WTC11 (cell line): ENCODE data around the gene ABLIM2. TPM values are rescaled to one million over a fixed set of nuclear protein-coding genes. Genes with fewer than 3 reads are reported as not detected.

Experiments
- ATAC-seq: fragments of 200-7000 bp; cut with Tn5 transposase; 2 replicates; pipeline ENCODE4 v1.10.0; 2021; ENCODE audit warnings: mild to moderate bottlenecking, moderate library complexity
- CTCF ChIA-PET: fragments of 300-600 bp; sonication (Branson Sonifier 250); formaldehyde crosslinking; loops from one replicate; lab custom pipeline; 2021; ENCODE audit warnings: antibody characterized with exemption; lab: Charles Lee
- POLR2A ChIA-PET: fragments of 350-600 bp; sonication (Branson Sonifier 250); formaldehyde crosslinking; loops from one replicate; lab custom pipeline; 2021; ENCODE audit warnings: antibody characterized with exemption; lab: Charles Lee
- DNase-seq: peaks from one replicate; pipeline ENCODE4 v3.0.0; 2021; ENCODE audit warnings: low spot score
- H3K27ac Mint-ChIP-seq: 2 replicates; pipeline ENCODE4 v1.8.0; 2021; ENCODE audit warnings: mixed read lengths
- H3K27me3 Mint-ChIP-seq: 2 replicates; pipeline ENCODE4 v1.8.0; 2021; ENCODE audit warnings: low read depth, mild to moderate bottlenecking, moderate library complexity, mixed read lengths
- H3K36me3 Mint-ChIP-seq: 2 replicates; pipeline ENCODE4 v1.8.0; 2021; ENCODE audit warnings: mixed read lengths
- H3K4me1 Mint-ChIP-seq: 2 replicates; pipeline ENCODE4 v1.8.0; 2022; ENCODE audit warnings: mixed read lengths
- H3K4me3 Mint-ChIP-seq: 2 replicates; pipeline ENCODE4 v1.8.0; 2021; ENCODE audit warnings: mild to moderate bottlenecking, moderate library complexity, mixed read lengths
- H3K9me3 Mint-ChIP-seq: 2 replicates; pipeline ENCODE4 v1.8.0; 2021; ENCODE audit warnings: mixed read lengths
- AFF4 ChIP-seq: sonication (generic); formaldehyde crosslinking; IDR thresholded peaks from 2 replicates; pipeline ENCODE4 v1.8.1; 2023; ENCODE audit warnings: mild to moderate bottlenecking, missing genetic modification reagents, borderline replicate concordance
- ATF1 ChIP-seq: sonication (generic); formaldehyde crosslinking; IDR thresholded peaks from 2 replicates; pipeline ENCODE4 v1.8.1; 2023; ENCODE audit warnings: mild to moderate bottlenecking, moderate library complexity, missing genetic modification reagents
- CBFB ChIP-seq: sonication (generic); formaldehyde crosslinking; IDR thresholded peaks from 2 replicates; pipeline ENCODE4 v1.8.1; 2022; ENCODE audit warnings: mild to moderate bottlenecking, low read depth, missing genetic modification reagents
- ESRRA ChIP-seq: sonication (generic); formaldehyde crosslinking; IDR thresholded peaks from 2 replicates; pipeline ENCODE4 v1.8.1; 2022; ENCODE audit warnings: mild to moderate bottlenecking, missing genetic modification reagents, borderline replicate concordance
- FOXJ3 ChIP-seq: sonication (generic); formaldehyde crosslinking; IDR thresholded peaks from 2 replicates; pipeline ENCODE4 v1.9.0; 2021; ENCODE audit warnings: missing genetic modification reagents, mild to moderate bottlenecking, borderline replicate concordance
- NFATC4 ChIP-seq: fragments of 250-450 bp; sonication (Bioruptor Pico); IDR thresholded peaks from 2 replicates; pipeline ENCODE4 v1.9.0; 2021; ENCODE audit warnings: mild to moderate bottlenecking
- NFE2L1 ChIP-seq: sonication (generic); formaldehyde crosslinking; IDR thresholded peaks from 2 replicates; pipeline ENCODE4 v1.8.1; 2023; ENCODE audit warnings: missing genetic modification reagents
- NFYB ChIP-seq: sonication (generic); formaldehyde crosslinking; conservative IDR thresholded peaks from 2 replicates; pipeline ENCODE4 v1.8.0; 2022; ENCODE audit warnings: low read depth, missing genetic modification reagents
- SP1 ChIP-seq: sonication (generic); formaldehyde crosslinking; conservative IDR thresholded peaks from 2 replicates; pipeline ENCODE4 v1.8.1; 2022; ENCODE audit warnings: missing genetic modification reagents
- USF2 ChIP-seq: sonication (generic); formaldehyde crosslinking; IDR thresholded peaks from 2 replicates; pipeline ENCODE4 v1.8.1; 2023; ENCODE audit warnings: mild to moderate bottlenecking, missing genetic modification reagents, moderate library complexity
- ZNF425 ChIP-seq: fragments of 250-450 bp; sonication (Bioruptor Pico); conservative IDR thresholded peaks from 2 replicates; pipeline ENCODE4 v1.9.0; 2021; ENCODE audit warnings: mild to moderate bottlenecking
- total RNA-seq: library from RNA; stranded (reverse); gene quantifications from 3 replicates; pipeline ENCODE4 v1.2.3, GENCODE V29; 2021
- TF ChIP-seq, protein P1 (sequence below): sonication (generic); formaldehyde crosslinking; IDR thresholded peaks from 2 replicates; pipeline ENCODE4 v1.8.1; 2022; ENCODE audit warnings: mild to moderate bottlenecking, moderate library complexity, missing genetic modification reagents
- TF ChIP-seq, protein P2 (sequence below): sonication (generic); formaldehyde crosslinking; IDR thresholded peaks from 2 replicates; pipeline ENCODE4 v1.8.0; 2023; ENCODE audit warnings: missing genetic modification reagents, mild to moderate bottlenecking, borderline replicate concordance
- TF ChIP-seq, protein P3 (sequence below): sonication (generic); formaldehyde crosslinking; IDR thresholded peaks from 2 replicates; pipeline ENCODE4 v1.8.0; 2022; ENCODE audit warnings: mild to moderate bottlenecking, missing genetic modification reagents
- TF ChIP-seq, protein P4 (sequence below): sonication (generic); formaldehyde crosslinking; IDR thresholded peaks from 2 replicates; pipeline ENCODE4 v1.8.0; 2022; ENCODE audit warnings: mild to moderate bottlenecking, missing genetic modification reagents

Gene ABLIM2
- total RNA-seq, 1 experiment from 2014 or later, result 2.6 TPM

DNA sequence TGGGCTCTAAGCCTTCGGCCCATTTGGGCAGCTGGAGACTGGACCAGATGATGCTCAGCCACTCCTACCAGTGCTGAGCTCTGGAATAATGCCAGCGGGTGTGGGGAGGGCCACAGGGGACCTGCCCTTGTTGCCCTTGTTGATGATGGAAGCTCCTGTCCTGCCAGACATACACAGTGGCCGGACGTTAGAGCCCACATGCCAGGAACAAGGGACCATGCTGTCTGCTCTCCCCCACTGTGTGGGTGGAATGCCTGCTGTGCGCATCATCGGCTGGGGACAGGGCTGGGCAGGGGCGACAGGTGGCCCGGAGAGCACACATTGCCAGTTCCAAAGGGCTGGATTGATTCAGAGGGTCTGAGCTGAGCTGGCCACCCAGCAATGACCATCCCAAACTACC, 2.0 kb downstream of the ABLIM2 start (continued):
- TF ChIP-seq, protein P1, sequence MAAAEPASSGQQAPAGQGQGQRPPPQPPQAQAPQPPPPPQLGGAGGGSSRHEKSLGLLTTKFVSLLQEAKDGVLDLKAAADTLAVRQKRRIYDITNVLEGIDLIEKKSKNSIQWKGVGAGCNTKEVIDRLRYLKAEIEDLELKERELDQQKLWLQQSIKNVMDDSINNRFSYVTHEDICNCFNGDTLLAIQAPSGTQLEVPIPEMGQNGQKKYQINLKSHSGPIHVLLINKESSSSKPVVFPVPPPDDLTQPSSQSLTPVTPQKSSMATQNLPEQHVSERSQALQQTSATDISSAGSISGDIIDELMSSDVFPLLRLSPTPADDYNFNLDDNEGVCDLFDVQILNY (CRISPR knock-in tag), result no peak

GRCh38 chr4:8155660-8156421, 2.8 kb downstream of the ABLIM2 start:
- no peak for ATAC-seq
- CTCF ChIA-PET, result interaction anchor here (0.7 to 1.1 kb wide), 5 partner anchors 8 to 108 kb away, joined by 3 to 5 read pairs (median 3); no protein-coding TSS in a partner anchor
- Mint-ChIP-seq H3K4me1 (peaks cover 11% of the 10 kb centered on the region), H3K4me3 (no peak overlapping the region), H3K27ac (no peak overlapping the region), H3K27me3 (peaks cover 41% of the 10 kb centered on the region)
- POLR2A ChIA-PET, result no interaction called here
- DNase-seq, result no peak
- no peak for TF ChIP-seq AFF4 (CRISPR knock-in tag)
- no peak for TF ChIP-seq NFYB
- no peak for TF ChIP-seq NFE2L1
- no peak for TF ChIP-seq CBFB (CRISPR knock-in tag)
- TF ChIP-seq SP1 (CRISPR knock-in tag), result no peak
- TF ChIP-seq FOXJ3 (CRISPR knock-in tag), result no peak
- TF ChIP-seq ZNF425 (CRISPR knock-in tag), result no peak
- TF ChIP-seq, all 79 proteins: peak for 0
- H3K36me3 Mint-ChIP-seq, result no peaks in the 10 kb centered on the region
- H3K9me3 Mint-ChIP-seq, result no peaks in the 10 kb centered on the region

DNA sequence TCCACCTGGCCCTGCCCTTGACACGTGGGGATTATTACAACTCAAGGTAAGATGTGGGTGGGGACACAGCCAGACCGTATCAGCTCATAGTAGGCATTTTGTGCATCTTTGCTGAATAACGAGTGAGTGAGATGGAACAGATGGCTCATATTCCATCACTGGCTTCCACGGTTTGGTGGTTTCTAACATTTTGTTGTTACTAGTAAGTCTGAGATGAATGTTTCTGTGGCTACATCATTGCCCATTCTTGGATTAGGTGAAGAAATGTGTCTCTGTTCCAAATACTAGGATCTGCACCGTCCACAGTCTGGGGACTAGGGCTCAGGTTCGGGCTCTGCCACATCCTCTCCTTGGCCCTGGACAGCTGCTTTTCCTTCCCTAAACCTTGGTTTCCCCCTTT, 3.6 kb downstream of the ABLIM2 start:
- Mint-ChIP-seq H3K9me3 (no peaks in the 10 kb centered on the region), H3K27ac (no peak overlapping the region), H3K4me3 (no peak overlapping the region), H3K36me3 (no peaks in the 10 kb centered on the region), H3K4me1 (peaks cover 11% of the 10 kb centered on the region), H3K27me3 (peaks cover 34% of the 10 kb centered on the region)
- POLR2A ChIA-PET, result no interaction called here
- CTCF ChIA-PET, result interaction anchor here (1.0 kb wide), 1 partner anchor 10 kb away, joined by 3 read pairs; no protein-coding TSS in a partner anchor
- ATAC-seq (no peak), DNase-seq (no peak)
- TF ChIP-seq ATF1 (no peak), NFATC4 (CRISPR knock-in tag) (no peak), ESRRA (CRISPR knock-in tag) (no peak), USF2 (CRISPR knock-in tag) (no peak), NFE2L1 (no peak)
- TF ChIP-seq, protein P2, sequence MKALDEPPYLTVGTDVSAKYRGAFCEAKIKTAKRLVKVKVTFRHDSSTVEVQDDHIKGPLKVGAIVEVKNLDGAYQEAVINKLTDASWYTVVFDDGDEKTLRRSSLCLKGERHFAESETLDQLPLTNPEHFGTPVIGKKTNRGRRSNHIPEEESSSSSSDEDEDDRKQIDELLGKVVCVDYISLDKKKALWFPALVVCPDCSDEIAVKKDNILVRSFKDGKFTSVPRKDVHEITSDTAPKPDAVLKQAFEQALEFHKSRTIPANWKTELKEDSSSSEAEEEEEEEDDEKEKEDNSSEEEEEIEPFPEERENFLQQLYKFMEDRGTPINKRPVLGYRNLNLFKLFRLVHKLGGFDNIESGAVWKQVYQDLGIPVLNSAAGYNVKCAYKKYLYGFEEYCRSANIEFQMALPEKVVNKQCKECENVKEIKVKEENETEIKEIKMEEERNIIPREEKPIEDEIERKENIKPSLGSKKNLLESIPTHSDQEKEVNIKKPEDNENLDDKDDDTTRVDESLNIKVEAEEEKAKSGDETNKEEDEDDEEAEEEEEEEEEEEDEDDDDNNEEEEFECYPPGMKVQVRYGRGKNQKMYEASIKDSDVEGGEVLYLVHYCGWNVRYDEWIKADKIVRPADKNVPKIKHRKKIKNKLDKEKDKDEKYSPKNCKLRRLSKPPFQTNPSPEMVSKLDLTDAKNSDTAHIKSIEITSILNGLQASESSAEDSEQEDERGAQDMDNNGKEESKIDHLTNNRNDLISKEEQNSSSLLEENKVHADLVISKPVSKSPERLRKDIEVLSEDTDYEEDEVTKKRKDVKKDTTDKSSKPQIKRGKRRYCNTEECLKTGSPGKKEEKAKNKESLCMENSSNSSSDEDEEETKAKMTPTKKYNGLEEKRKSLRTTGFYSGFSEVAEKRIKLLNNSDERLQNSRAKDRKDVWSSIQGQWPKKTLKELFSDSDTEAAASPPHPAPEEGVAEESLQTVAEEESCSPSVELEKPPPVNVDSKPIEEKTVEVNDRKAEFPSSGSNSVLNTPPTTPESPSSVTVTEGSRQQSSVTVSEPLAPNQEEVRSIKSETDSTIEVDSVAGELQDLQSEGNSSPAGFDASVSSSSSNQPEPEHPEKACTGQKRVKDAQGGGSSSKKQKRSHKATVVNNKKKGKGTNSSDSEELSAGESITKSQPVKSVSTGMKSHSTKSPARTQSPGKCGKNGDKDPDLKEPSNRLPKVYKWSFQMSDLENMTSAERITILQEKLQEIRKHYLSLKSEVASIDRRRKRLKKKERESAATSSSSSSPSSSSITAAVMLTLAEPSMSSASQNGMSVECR (CRISPR knock-in tag), result no peak
- TF ChIP-seq, protein P3, sequence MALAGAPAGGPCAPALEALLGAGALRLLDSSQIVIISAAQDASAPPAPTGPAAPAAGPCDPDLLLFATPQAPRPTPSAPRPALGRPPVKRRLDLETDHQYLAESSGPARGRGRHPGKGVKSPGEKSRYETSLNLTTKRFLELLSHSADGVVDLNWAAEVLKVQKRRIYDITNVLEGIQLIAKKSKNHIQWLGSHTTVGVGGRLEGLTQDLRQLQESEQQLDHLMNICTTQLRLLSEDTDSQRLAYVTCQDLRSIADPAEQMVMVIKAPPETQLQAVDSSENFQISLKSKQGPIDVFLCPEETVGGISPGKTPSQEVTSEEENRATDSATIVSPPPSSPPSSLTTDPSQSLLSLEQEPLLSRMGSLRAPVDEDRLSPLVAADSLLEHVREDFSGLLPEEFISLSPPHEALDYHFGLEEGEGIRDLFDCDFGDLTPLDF (CRISPR knock-in tag), result no peak
- TF ChIP-seq, protein P4, sequence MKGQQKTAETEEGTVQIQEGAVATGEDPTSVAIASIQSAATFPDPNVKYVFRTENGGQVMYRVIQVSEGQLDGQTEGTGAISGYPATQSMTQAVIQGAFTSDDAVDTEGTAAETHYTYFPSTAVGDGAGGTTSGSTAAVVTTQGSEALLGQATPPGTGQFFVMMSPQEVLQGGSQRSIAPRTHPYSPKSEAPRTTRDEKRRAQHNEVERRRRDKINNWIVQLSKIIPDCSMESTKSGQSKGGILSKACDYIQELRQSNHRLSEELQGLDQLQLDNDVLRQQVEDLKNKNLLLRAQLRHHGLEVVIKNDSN (CRISPR knock-in tag), result no peak
